ENCODE measurements around the gene DEGS2.

GRCh38 chr14:100168506-100168905 is 9.1 kb upstream of the DEGS2 start:
- TF ChIP-seq CTCF (IDR thresholded peaks at IDR 0.05; ENCODE audit: low read depth, low read length, poor library complexity, severe bottlenecking) (no peak), EZH2phosphoT487 (IDR thresholded peaks at IDR 0.05; ENCODE audit: borderline replicate concordance, low read length) (no peak)
